ENCODE measurements around the gene DYNC1LI2.
"Not testable (repeated sequence)": the region's sequence is repeated elsewhere in the genome, so short reads cannot be mapped to it uniquely, and the experiment has no call there.

The DYNC1LI2 gene

GRCh38 chr16:66696669-66697630 is 54.5 kb downstream of the DYNC1LI2 start, which contains the start of gene CMTM4:
TSS of gene CMTM4 (minus strand) at chr16:66696743. CDS start at chr16:66696525, 218 bp downstream.
- DNase-seq (ENCODE audit: low read depth), result no peak

GRCh38 chr16:66695935-66696668 is 55.3 kb downstream of the DYNC1LI2 start:
- no peak for DNase-seq (ENCODE audit: low read depth)

GRCh38 chr16:66695471-66695934 is 55.9 kb downstream of the DYNC1LI2 start:
- DNase-seq (ENCODE audit: low read depth), result no peak

GRCh38 chr16:66693149-66693548 is 58.3 kb downstream of the DYNC1LI2 start:
- DNase-seq (ENCODE audit: low read depth), result no peak

- DNase-seq (ENCODE audit: low read depth), result no peak
Measured at GRCh38 chr16:66692341-66692740, 59.1 kb downstream of the DYNC1LI2 start.

- DNase-seq (ENCODE audit: low read depth), result no peak
Measured at GRCh38 chr16:66691234-66691633, 60.2 kb downstream of the DYNC1LI2 start.

GRCh38 chr16:66690106-66690847 is 61.1 kb downstream of the DYNC1LI2 start:
- DNase-seq (ENCODE audit: low read depth), result no peak

- no peak for DNase-seq (ENCODE audit: low read depth)
Measured at GRCh38 chr16:66689282-66689681, 62.1 kb downstream of the DYNC1LI2 start.

GRCh38 chr16:66687906-66688625 is 63.3 kb downstream of the DYNC1LI2 start:
- no peak for DNase-seq (ENCODE audit: low read depth)

GRCh38 chr16:66685501-66686115 is 65.8 kb downstream of the DYNC1LI2 start:
- DNase-seq (ENCODE audit: low read depth), result not testable (repeated sequence)

- DNase-seq (ENCODE audit: low read depth), result no peak
Measured at GRCh38 chr16:66682271-66682670, 69.1 kb downstream of the DYNC1LI2 start.

GRCh38 chr16:66681676-66682075 is 69.7 kb downstream of the DYNC1LI2 start:
- no peak for DNase-seq (ENCODE audit: low read depth)

- DNase-seq (ENCODE audit: low read depth), result no peak
Measured at GRCh38 chr16:66678337-66678736, 73.1 kb downstream of the DYNC1LI2 start.

GRCh38 chr16:66677836-66678235 is 73.6 kb downstream of the DYNC1LI2 start:
- no peak for DNase-seq (ENCODE audit: low read depth)

GRCh38 chr16:66677179-66677578 is 74.2 kb downstream of the DYNC1LI2 start:
- no peak for DNase-seq (ENCODE audit: low read depth)

- no peak for DNase-seq (ENCODE audit: low read depth)
Measured at GRCh38 chr16:66676599-66676998, 74.8 kb downstream of the DYNC1LI2 start.

- DNase-seq (ENCODE audit: low read depth), result no peak
Measured at GRCh38 chr16:66673691-66674090, 77.7 kb downstream of the DYNC1LI2 start.

Measured in non-pigmented ciliary epithelial cell (primary cell).